GM18867 (cell line): ENCODE data around the gene FHIT.

ENCODE experiments used
- ATAC-seq: cut with Tn5 transposase; IDR thresholded peaks from one replicate; pipeline ENCODE4 v1.9.1; 2021; ENCODE audit warnings: mild to moderate bottlenecking, moderate library complexity; ENCODE audit not compliant: unreplicated experiment

The FHIT gene

GRCh38 chr3:59930170-59930569 is 1321.1 kb downstream of the FHIT start:
- no peak for ATAC-seq

- no peak for ATAC-seq
Observed at GRCh38 chr3:59927056-59927455, 1324.2 kb downstream of the FHIT start.

- ATAC-seq = no peak
Observed at GRCh38 chr3:59925946-59926345, 1325.3 kb downstream of the FHIT start.

GRCh38 chr3:59922192-59922591 is 1329.1 kb downstream of the FHIT start:
- no peak for ATAC-seq

GRCh38 chr3:59920822-59921221 is 1330.4 kb downstream of the FHIT start:
- no peak for ATAC-seq

GRCh38 chr3:59919586-59919985 is 1331.7 kb downstream of the FHIT start:
- ATAC-seq = no peak

GRCh38 chr3:59914251-59914650 is 1337.0 kb downstream of the FHIT start:
- no peak for ATAC-seq

GRCh38 chr3:59913645-59914044 is 1337.6 kb downstream of the FHIT start:
- no peak for ATAC-seq

- ATAC-seq = no peak
Observed at GRCh38 chr3:59908701-59909100, 1342.6 kb downstream of the FHIT start.

GRCh38 chr3:59908280-59908679 is 1343.0 kb downstream of the FHIT start:
- no peak for ATAC-seq

- no peak for ATAC-seq
Observed at GRCh38 chr3:59904296-59904695, 1347.0 kb downstream of the FHIT start.

- no peak for ATAC-seq
Observed at GRCh38 chr3:59899061-59899460, 1352.2 kb downstream of the FHIT start.

GRCh38 chr3:59895972-59896371 is 1355.3 kb downstream of the FHIT start:
- no peak for ATAC-seq

- no peak for ATAC-seq
Observed at GRCh38 chr3:59894425-59895121, 1356.7 kb downstream of the FHIT start.

GRCh38 chr3:59890639-59891038 is 1360.6 kb downstream of the FHIT start:
- ATAC-seq = no peak

GRCh38 chr3:59886790-59887189 is 1364.5 kb downstream of the FHIT start:
- no peak for ATAC-seq

GRCh38 chr3:59885899-59886400 is 1365.3 kb downstream of the FHIT start:
- ATAC-seq = no peak

- ATAC-seq = no peak
Observed at GRCh38 chr3:59885101-59885500, 1366.2 kb downstream of the FHIT start.

- ATAC-seq = no peak
Observed at GRCh38 chr3:59884409-59884808, 1366.8 kb downstream of the FHIT start.

- no peak for ATAC-seq
Observed at GRCh38 chr3:59882746-59883145, 1368.5 kb downstream of the FHIT start.

GRCh38 chr3:59880717-59881116 is 1370.5 kb downstream of the FHIT start:
- ATAC-seq = no peak

- no peak for ATAC-seq
Observed at GRCh38 chr3:59879031-59879581, 1372.1 kb downstream of the FHIT start.

- no peak for ATAC-seq
Observed at GRCh38 chr3:59878038-59878427, 1373.2 kb downstream of the FHIT start.
